ENCODE measurements around the gene ADNP2. TPM values are rescaled to one million over a fixed set of nuclear protein-coding genes. Genes with fewer than 3 reads are reported as not detected.

ADNP2 gene
- total RNA-seq (2022; extraction: Qiagen RNA extraction; ENCODE audit: low read depth) = 10.0 to 12.1 TPM (median 11.6 TPM) in 5 replicates

GRCh38 chr18:80108739-80109675 is at the start of gene ADNP2:
TSS of gene ADNP2 (plus strand) at chr18:80109262. CDS start at chr18:80117543, 8,281 bp downstream.

Other genes with a start within 250 kb of the ADNP2 start
- gene SLC66A2, start 157.6 kb upstream of the ADNP2 start, total RNA-seq (2022; extraction: Qiagen RNA extraction; ENCODE audit: low read depth) = 10.8 to 19.1 TPM (median 16.9 TPM) in 5 replicates
- gene HSBP1L1, start 144.6 kb upstream of the ADNP2 start, total RNA-seq (2022; extraction: Qiagen RNA extraction; ENCODE audit: low read depth) = 12.2 to 13.2 TPM (median 12.7 TPM) in 5 replicates
- 84.5 to 157 TPM (median 147 TPM) in 5 replicates for gene TXNL4A, start 120.7 kb upstream of the ADNP2 start, total RNA-seq (2022; extraction: Qiagen RNA extraction; ENCODE audit: low read depth)
- gene RBFA, start 74.8 kb upstream of the ADNP2 start, total RNA-seq (2022; extraction: Qiagen RNA extraction; ENCODE audit: low read depth) = 29.6 to 31.1 TPM (median 30.4 TPM) in 5 replicates
- gene PARD6G, start 138.3 kb downstream of the ADNP2 start, total RNA-seq (2022; extraction: Qiagen RNA extraction; ENCODE audit: low read depth) = 2.0 to 4.1 TPM (median 2.9 TPM) in 5 replicates

All from A549 treated with RU486 at 1 μM for 4 hours (cell line).